Endothelial cell of umbilical vein (primary cell): Measurements from ENCODE around the gene MAPK6. TPM values are rescaled to one million over a fixed set of nuclear protein-coding genes. Genes with fewer than 3 reads are reported as not detected.

Source experiments
- BruUV-seq: library from RNA; stranded (reverse); fragments of 400-500 nt; replicated peaks from 2 replicates; lab custom pipeline; 2021; lab: Mats Ljungman, UMichigan
- CTCF ChIA-PET: fragments of 300-600, 350-600 bp; sonication (Branson Sonifier 250); formaldehyde crosslinking; loops from one replicate; lab custom pipeline; 2021; ENCODE audit warnings: antibody characterized with exemption, inconsistent platforms; lab: Charles Lee
- POLR2A ChIA-PET: fragments of 300-600, 350-600 bp; sonication (Branson Sonifier 250); formaldehyde crosslinking; loops from one replicate; lab custom pipeline; 2021; ENCODE audit warnings: antibody characterized with exemption, inconsistent platforms; lab: Charles Lee
- DNase-seq: peaks from one replicate; pipeline ENCODE4 v3.0.0-alpha.2; 2011; ENCODE audit warnings: low read depth, low spot score
- FAIRE-seq: peaks from 2 replicates; lab custom pipeline; 2011; peaks lifted over from hg19 to GRCh38; lab: Jason Lieb, UNC
- H2AFZ ChIP-seq: 2 replicates; pipeline ENCODE4 v1.6.0; 2012; ENCODE audit warnings: low read depth, low read length, control low read depth, inconsistent platforms
- H3K27ac ChIP-seq: 2 replicates; pipeline ENCODE4 v1.5.1; 2011; ENCODE audit warnings: low read depth, mild to moderate bottlenecking, control low read depth, low read length, moderate library complexity; ENCODE audit not compliant: insufficient read depth
- H3K27me3 ChIP-seq, 2 experiments: 2 replicates each; pipeline versions ENCODE4 v1.6.0 to v1.6.1; 2011; ENCODE audit warnings: low read length in 2 of 2, mixed read lengths in 1 of 2; ENCODE audit not compliant: control insufficient read depth in 2 of 2, insufficient read depth in 2 of 2
- H3K36me3 ChIP-seq, 2 experiments: 2 replicates in 1 of 2; 3 replicates in 1 of 2; pipeline ENCODE4 v1.5.1; 2011; ENCODE audit warnings: low read length in 2 of 2, mild to moderate bottlenecking in 1 of 2, moderate library complexity in 1 of 2; ENCODE audit not compliant: control insufficient read depth in 2 of 2, insufficient read depth in 2 of 2; ENCODE audit errors: extremely low read depth in 1 of 2
- H3K4me1 ChIP-seq: 3 replicates; pipeline ENCODE4 v1.5.1; 2011; ENCODE audit warnings: mild to moderate bottlenecking, low read length; ENCODE audit not compliant: control insufficient read depth, insufficient read depth; ENCODE audit errors: extremely low read depth
- H3K4me2 ChIP-seq: 2 replicates; pipeline ENCODE4 v1.6.1; 2011; ENCODE audit warnings: low read length, control low read depth, mixed read lengths; ENCODE audit not compliant: insufficient read depth
- H3K4me3 ChIP-seq, 3 experiments: fragments of 200-600 bp in 1 of 3; sonication (generic), shearing (Covaris generic) in 1 of 3; replicated peaks in 1 of 3; 2 replicates each; pipeline ENCODE4 v1.5.1; 2011 to 2016; ENCODE audit warnings: control low read depth in 3 of 3, low read length in 3 of 3, mild to moderate bottlenecking in 2 of 3, inconsistent platforms in 1 of 3, low read depth in 1 of 3, moderate library complexity in 1 of 3; ENCODE audit not compliant: insufficient read depth in 1 of 3
- H3K79me2 ChIP-seq: 2 replicates; pipeline ENCODE4 v1.6.0; 2012; ENCODE audit warnings: low read length, inconsistent platforms; ENCODE audit not compliant: control insufficient read depth, insufficient read depth
- H3K9ac ChIP-seq: replicated peaks from 2 replicates; pipeline ENCODE3; 2011; ENCODE audit warnings: low read length, control low read depth; ENCODE audit not compliant: insufficient read depth; ENCODE audit errors: extremely low read depth
- H3K9me1 ChIP-seq: replicated peaks from 3 replicates; pipeline ENCODE4 v1.6.0; 2011; ENCODE audit warnings: mild to moderate bottlenecking, low read length; ENCODE audit not compliant: control insufficient read depth, insufficient read depth; ENCODE audit errors: extremely low read depth
- H3K9me3 ChIP-seq: replicated peaks from 2 replicates; pipeline ENCODE4 v1.5.1; 2012; ENCODE audit warnings: low read length, inconsistent platforms; ENCODE audit not compliant: control insufficient read depth, insufficient read depth
- H4K20me1 ChIP-seq: replicated peaks from 2 replicates; pipeline ENCODE3; 2011; ENCODE audit warnings: mild to moderate bottlenecking, low read length; ENCODE audit not compliant: control insufficient read depth, insufficient read depth; ENCODE audit errors: extremely low read depth
- EZH2 ChIP-seq: IDR thresholded peaks from 2 replicates; pipeline ENCODE4 v1.6.1; 2012; ENCODE audit warnings: borderline replicate concordance, low read depth, mild to moderate bottlenecking, moderate library complexity, low read length, inconsistent platforms; ENCODE audit not compliant: severe bottlenecking
- FOS ChIP-seq: IDR thresholded peaks from 2 replicates; pipeline ENCODE4 v1.6.1; 2011; ENCODE audit warnings: mild to moderate bottlenecking, low read length, moderate library complexity, borderline replicate concordance; ENCODE audit not compliant: insufficient read depth
- GATA2 ChIP-seq: IDR thresholded peaks from 2 replicates; pipeline ENCODE4 v1.7.0; 2011; ENCODE audit warnings: low read depth, mild to moderate bottlenecking, moderate library complexity, mixed read lengths, low read length; ENCODE audit not compliant: insufficient read length, insufficient read depth
- JUN ChIP-seq: IDR thresholded peaks from 2 replicates; pipeline ENCODE4 v1.6.1; 2011; ENCODE audit warnings: borderline replicate concordance, low read depth; ENCODE audit not compliant: insufficient read length, insufficient read depth
- MAX ChIP-seq: IDR thresholded peaks from 2 replicates; pipeline ENCODE4 v1.6.1; 2011; ENCODE audit not compliant: insufficient read depth, insufficient read length
- MYC ChIP-seq: IDR thresholded peaks from one replicate; pipeline ENCODE4 v1.6.1; 2011; ENCODE audit warnings: mild to moderate bottlenecking, low read depth, low read length
- POLR2A ChIP-seq: IDR thresholded peaks from 2 replicates; pipeline ENCODE4 v1.6.1; 2012; ENCODE audit warnings: low read depth, mild to moderate bottlenecking, control low read depth, low read length
- POLR2AphosphoS5 ChIP-seq: IDR thresholded peaks from 2 replicates; pipeline ENCODE4 v1.6.1; 2012; ENCODE audit warnings: low read depth, mild to moderate bottlenecking, control low read depth, low read length, moderate library complexity; ENCODE audit not compliant: insufficient read depth
- dilution Hi-C: fragments of 300-500 bp; cut with MboI; formaldehyde crosslinking; loops from one replicate; pipeline ENCODE4 v1.15.0; 2019; ENCODE audit warnings: low sequenced_read_pairs; ENCODE audit not compliant: extremely low pct_ligation_motif_present
- intact Hi-C: fragments of 100-400 bp; cut with micrococcal nuclease; formaldehyde crosslinking; loops from one replicate; pipeline ENCODE4 v1.10.0; 2022
- polyA plus RNA-seq, 4 experiments: library from polyadenylated mRNA; depleted of rRNA in 3 of 4; stranded (reverse) in 3 of 4; unstranded in 1 of 4; fragments of >200 nt; gene quantifications; 2 replicates each; pipeline versions ENCODE4 v1.2.1 to v1.2.3, GENCODE V29; 2011 to 2012; ENCODE audit warnings: missing spikeins in 1 of 4
- total RNA-seq: library from RNA; stranded (reverse); gene quantifications from 2 replicates; pipeline ENCODE4 v1.2.3, GENCODE V29; 2021
- TF ChIP-seq, protein P1 (sequence below), 2 donors: IDR thresholded peaks; 1 replicate in 1 of 2; 2 replicates in 1 of 2; pipeline ENCODE4 v1.5.1; 2011; ENCODE audit warnings: low read length in 2 of 2, mild to moderate bottlenecking in 2 of 2, moderate library complexity in 2 of 2, control low read depth in 1 of 2, inconsistent platforms in 1 of 2, low read depth in 1 of 2; ENCODE audit not compliant: insufficient read depth in 1 of 2; ENCODE audit errors: extremely low read depth in 1 of 2

MAPK6 gene
- total and polyA plus RNA-seq, 2 donors (not counting 3 experiments of a cell fraction or from before 2014, with no cell fraction given) = 10.9 to 37.4 TPM

- intact Hi-C loops (no loop called here), dilution Hi-C loops (no loop called here)
- Histone ChIP-seq H3K27me3 (no peaks in the 10 kb centered on the region), H4K20me1 (no peaks in the 10 kb centered on the region), H3K79me2 (no peaks in the 10 kb centered on the region), H2AFZ (no peak overlapping the region), H3K9ac (no peak overlapping the region), H3K4me1 (peaks cover 26% of the 10 kb centered on the region), H3K4me3 (no peak overlapping the region), H3K9me1 (no peaks in the 10 kb centered on the region), H3K36me3 (no peaks in the 10 kb centered on the region), H3K9me3 (no peaks in the 10 kb centered on the region), H3K4me2 (no peak overlapping the region), H3K27ac (no peak overlapping the region)
- POLR2A ChIA-PET = no interaction called here
- DNase-seq (no peak), FAIRE-seq (no peak)
- no peak for TF ChIP-seq GATA2
- no peak for TF ChIP-seq MYC
- TF ChIP-seq POLR2A = no peak
- TF ChIP-seq MAX = no peak
- TF ChIP-seq, protein P1, sequence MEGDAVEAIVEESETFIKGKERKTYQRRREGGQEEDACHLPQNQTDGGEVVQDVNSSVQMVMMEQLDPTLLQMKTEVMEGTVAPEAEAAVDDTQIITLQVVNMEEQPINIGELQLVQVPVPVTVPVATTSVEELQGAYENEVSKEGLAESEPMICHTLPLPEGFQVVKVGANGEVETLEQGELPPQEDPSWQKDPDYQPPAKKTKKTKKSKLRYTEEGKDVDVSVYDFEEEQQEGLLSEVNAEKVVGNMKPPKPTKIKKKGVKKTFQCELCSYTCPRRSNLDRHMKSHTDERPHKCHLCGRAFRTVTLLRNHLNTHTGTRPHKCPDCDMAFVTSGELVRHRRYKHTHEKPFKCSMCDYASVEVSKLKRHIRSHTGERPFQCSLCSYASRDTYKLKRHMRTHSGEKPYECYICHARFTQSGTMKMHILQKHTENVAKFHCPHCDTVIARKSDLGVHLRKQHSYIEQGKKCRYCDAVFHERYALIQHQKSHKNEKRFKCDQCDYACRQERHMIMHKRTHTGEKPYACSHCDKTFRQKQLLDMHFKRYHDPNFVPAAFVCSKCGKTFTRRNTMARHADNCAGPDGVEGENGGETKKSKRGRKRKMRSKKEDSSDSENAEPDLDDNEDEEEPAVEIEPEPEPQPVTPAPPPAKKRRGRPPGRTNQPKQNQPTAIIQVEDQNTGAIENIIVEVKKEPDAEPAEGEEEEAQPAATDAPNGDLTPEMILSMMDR (IDR thresholded peaks at IDR 0.05; ENCODE audit: extremely low read depth in 1 of 2, insufficient read depth in 1 of 2, low read depth in 1 of 2, low read length in 2 of 2) = no peak
- TF ChIP-seq FOS = no peak
- TF ChIP-seq JUN = no peak
- no peak for TF ChIP-seq POLR2AphosphoS5
- no peak for TF ChIP-seq EZH2
- CTCF ChIA-PET = interaction anchor here (1.5 to 1.9 kb wide), 2 partner anchors 9 to 19 kb away, joined by 4 to 6 read pairs; no protein-coding TSS in a partner anchor
- BruUV-seq = no TSS peak
These were observed 6.8 kb upstream of the MAPK6 start for GRCh38 chr15:52012210-52012609.
